GM04503 (cell line): Measurements from ENCODE around the gene CACNA2D1.
A peak's percentile ranks its signal among the peaks of the same experiment; 100 is the strongest.

Source experiments
- DNase-seq: peaks from one replicate; pipeline ENCODE4 v3.0.0-alpha.2; 2012; ENCODE audit warnings: low read depth

The CACNA2D1 gene

GRCh38 chr7:82443547-82444219 is at the start of gene CACNA2D1:
Gene CACNA2D1 (minus strand): TSS chr7:82443777.
- DNase-seq = no peak

GRCh38 chr7:82481499-82482097 is 38.0 kb upstream of the CACNA2D1 start:
- DNase-seq = peak; percentile 6

- no peak for DNase-seq
Observed at GRCh38 chr7:82477733-82478515, 34.3 kb upstream of the CACNA2D1 start.

GRCh38 chr7:82472966-82473365 is 29.4 kb upstream of the CACNA2D1 start:
- no peak for DNase-seq

- DNase-seq = no peak
Observed at GRCh38 chr7:82471351-82472020, 27.9 kb upstream of the CACNA2D1 start.

- DNase-seq = no peak
Observed at GRCh38 chr7:82469207-82469606, 25.6 kb upstream of the CACNA2D1 start.

GRCh38 chr7:82468435-82468834 is 24.9 kb upstream of the CACNA2D1 start:
- DNase-seq = no peak

- no peak for DNase-seq
Observed at GRCh38 chr7:82467020-82467419, 23.4 kb upstream of the CACNA2D1 start.

GRCh38 chr7:82464372-82464771 is 20.8 kb upstream of the CACNA2D1 start:
- DNase-seq = no peak

GRCh38 chr7:82455295-82455694 is 11.7 kb upstream of the CACNA2D1 start:
- no peak for DNase-seq

GRCh38 chr7:82450759-82451158 is 7.2 kb upstream of the CACNA2D1 start:
- DNase-seq = no peak

GRCh38 chr7:82449910-82450309 is 6.3 kb upstream of the CACNA2D1 start:
- no peak for DNase-seq

- no peak for DNase-seq
Observed at GRCh38 chr7:82446897-82447296, 3.3 kb upstream of the CACNA2D1 start.

- DNase-seq = no peak
Observed at GRCh38 chr7:82445271-82445670, 1.7 kb upstream of the CACNA2D1 start.

- no peak for DNase-seq
Observed at GRCh38 chr7:82444220-82444909, 788 bp upstream of the CACNA2D1 start.

- DNase-seq = no peak
Observed at GRCh38 chr7:82443036-82443546, 486 bp downstream of the CACNA2D1 start.

GRCh38 chr7:82442492-82443035 is 1.0 kb downstream of the CACNA2D1 start:
- DNase-seq = no peak

GRCh38 chr7:82441669-82442478 is 1.7 kb downstream of the CACNA2D1 start:
- DNase-seq = no peak

GRCh38 chr7:82438521-82438920 is 5.1 kb downstream of the CACNA2D1 start:
- no peak for DNase-seq

- DNase-seq = no peak
Observed at GRCh38 chr7:82435769-82436168, 7.8 kb downstream of the CACNA2D1 start.
